H1 (cell line): ENCODE measurements around the gene YTHDF2. TPM values are rescaled to one million over a fixed set of nuclear protein-coding genes. Genes with fewer than 3 reads are reported as not detected.

ENCODE experiments used
- CTCF ChIA-PET: fragments of 300-600 bp; sonication (Branson Sonifier 250); formaldehyde crosslinking; loops from one replicate; lab custom pipeline; 2021; ENCODE audit not compliant: partially characterized antibody; lab: Charles Lee
- POLR2A ChIA-PET: fragments of 300-600 bp; sonication (Branson Sonifier 250); formaldehyde crosslinking; loops from one replicate; lab custom pipeline; 2021; ENCODE audit warnings: inconsistent platforms; ENCODE audit not compliant: partially characterized antibody; lab: Charles Lee
- DNase-seq, 2 experiments: peaks; one replicate each; pipeline versions ENCODE4 v3.0.0 to v3.0.0-alpha.2; 2010 to 2022; ENCODE audit warnings: low spot score in 2 of 2, low read depth in 1 of 2, mixed read lengths in 1 of 2
- FAIRE-seq: peaks from 2 replicates; lab custom pipeline; 2011; peaks lifted over from hg19 to GRCh38; lab: Jason Lieb, UNC
- H2AFZ ChIP-seq: 2 replicates; pipeline ENCODE4 v1.8.1; 2012; ENCODE audit warnings: low read length, inconsistent platforms
- H2AK5ac ChIP-seq: 2 replicates; pipeline ENCODE4 v1.6.1; 2013; ENCODE audit warnings: low read depth, low read length
- H2BK120ac ChIP-seq: replicated peaks from 2 replicates; pipeline ENCODE3; 2013; ENCODE audit warnings: low read depth, low read length, inconsistent platforms
- H2BK12ac ChIP-seq: 2 replicates; pipeline ENCODE4 v1.6.1; 2013; ENCODE audit warnings: low read depth, low read length
- H2BK15ac ChIP-seq: 2 replicates; pipeline ENCODE4 v1.6.1; 2013; ENCODE audit warnings: low read length
- H2BK20ac ChIP-seq: 2 replicates; pipeline ENCODE4 v1.6.1; 2013; ENCODE audit warnings: low read length
- H2BK5ac ChIP-seq: 2 replicates; pipeline ENCODE4 v1.6.1; 2013; ENCODE audit warnings: low read depth, low read length
- H3K14ac ChIP-seq: 2 replicates; pipeline ENCODE4 v1.6.1; 2013; ENCODE audit warnings: inconsistent platforms; ENCODE audit not compliant: insufficient read length
- H3K18ac ChIP-seq: 2 replicates; pipeline ENCODE4 v1.6.1; 2013; ENCODE audit warnings: low read length; ENCODE audit errors: extremely low read depth
- H3K23ac ChIP-seq: 2 replicates; pipeline ENCODE4 v1.6.1; 2013; ENCODE audit warnings: inconsistent platforms; ENCODE audit not compliant: insufficient read length
- H3K23me2 ChIP-seq: 2 replicates; pipeline ENCODE4 v1.6.1; 2013; ENCODE audit warnings: low read depth, low read length
- H3K27ac ChIP-seq: 2 replicates; pipeline ENCODE4 v1.6.1; 2011; ENCODE audit warnings: low read depth, low read length, inconsistent platforms
- H3K27me3 ChIP-seq, 4 experiments: replicated peaks in 1 of 4; 1 replicate in 1 of 4; 2 replicates in 3 of 4; pipeline versions ENCODE4 v1.6.1 to v1.8.1; 2011 to 2013; ENCODE audit warnings: low read length in 3 of 4, mild to moderate bottlenecking in 3 of 4, inconsistent platforms in 2 of 4, mixed read lengths in 2 of 4, moderate library complexity in 1 of 4; ENCODE audit not compliant: control insufficient read depth in 3 of 4, insufficient read depth in 3 of 4; ENCODE audit errors: extremely low read depth in 1 of 4
- H3K36me3 ChIP-seq, 4 experiments: 2 replicates each; pipeline versions ENCODE4 v1.6.1 to v1.8.1; 2011 to 2013; ENCODE audit warnings: mild to moderate bottlenecking in 4 of 4, low read length in 3 of 4, moderate library complexity in 2 of 4, control low read depth in 1 of 4, inconsistent platforms in 1 of 4; ENCODE audit not compliant: insufficient read depth in 4 of 4, control insufficient read depth in 2 of 4
- H3K4ac ChIP-seq: replicated peaks from 2 replicates; pipeline ENCODE3; 2013; ENCODE audit warnings: low read length, low read depth, mixed read lengths, inconsistent platforms; ENCODE audit not compliant: insufficient read length
- H3K4me1 ChIP-seq, 4 experiments: replicated peaks in 1 of 4; 1 replicate in 1 of 4; 2 replicates in 3 of 4; pipeline versions ENCODE4 v1.6.1 to v1.8.1; 2011 to 2013; ENCODE audit warnings: low read length in 3 of 4, inconsistent platforms in 2 of 4, mixed read lengths in 1 of 4; ENCODE audit not compliant: insufficient read depth in 4 of 4, control insufficient read depth in 3 of 4
- H3K4me2 ChIP-seq, 2 experiments: 2 replicates each; pipeline versions ENCODE4 v1.6.1 to v1.8.1; 2011 to 2013; ENCODE audit warnings: low read depth in 2 of 2, low read length in 2 of 2, control low read depth in 1 of 2, inconsistent platforms in 1 of 2, mild to moderate bottlenecking in 1 of 2; ENCODE audit not compliant: insufficient read depth in 1 of 2
- H3K4me3 ChIP-seq, 4 experiments: fragments of 200-600, 300-600 bp in 1 of 4; sonication (generic), shearing (Covaris generic), sonication (Bioruptor Twin) in 1 of 4; 2 replicates each; pipeline versions ENCODE4 v1.5.1 to v1.8.1; 2011 to 2016; ENCODE audit warnings: low read length in 4 of 4, low read depth in 3 of 4, control low read depth in 2 of 4, inconsistent platforms in 2 of 4, mild to moderate bottlenecking in 2 of 4, mixed read lengths in 1 of 4, moderate library complexity in 1 of 4; ENCODE audit not compliant: insufficient read depth in 2 of 4; ENCODE audit errors: extremely low read depth in 1 of 4
- H3K56ac ChIP-seq: replicated peaks from 2 replicates; pipeline ENCODE3; 2013; ENCODE audit warnings: low read depth, mild to moderate bottlenecking, mixed read lengths, low read length, inconsistent platforms; ENCODE audit not compliant: insufficient read length
- H3K79me1 ChIP-seq: 2 replicates; pipeline ENCODE4 v1.6.1; 2013; ENCODE audit warnings: low read depth, low read length, control low read depth
- H3K79me2 ChIP-seq, 2 experiments: 2 replicates each; pipeline versions ENCODE4 v1.6.1 to v1.8.1; 2012 to 2013; ENCODE audit warnings: low read length in 2 of 2, mild to moderate bottlenecking in 2 of 2, inconsistent platforms in 1 of 2; ENCODE audit not compliant: insufficient read depth in 2 of 2, control insufficient read depth in 1 of 2
- H3K9ac ChIP-seq, 4 experiments: replicated peaks in 1 of 4; 1 replicate in 1 of 4; 2 replicates in 3 of 4; pipeline versions ENCODE4 v1.6.1 to v1.8.1; 2011 to 2013; ENCODE audit warnings: low read depth in 3 of 4, low read length in 3 of 4, control low read depth in 2 of 4, mild to moderate bottlenecking in 2 of 4, moderate library complexity in 2 of 4, inconsistent platforms in 1 of 4; ENCODE audit errors: extremely low read depth in 1 of 4
- H3K9me3 ChIP-seq, 2 experiments: 2 replicates each; pipeline versions ENCODE4 v1.6.1 to v1.8.1; 2012 to 2013; ENCODE audit warnings: mild to moderate bottlenecking in 2 of 2, moderate library complexity in 2 of 2, control low read depth in 1 of 2, inconsistent platforms in 1 of 2, low read depth in 1 of 2, low read length in 1 of 2, mixed read lengths in 1 of 2; ENCODE audit not compliant: insufficient read depth in 2 of 2
- H4K20me1 ChIP-seq, 2 experiments: replicated peaks in 1 of 2; 2 replicates each; pipeline versions ENCODE3 to v1.8.1; 2011 to 2013; ENCODE audit warnings: inconsistent platforms in 2 of 2, low read length in 2 of 2, mild to moderate bottlenecking in 1 of 2; ENCODE audit not compliant: insufficient read depth in 2 of 2, control insufficient read depth in 1 of 2
- H4K5ac ChIP-seq: 2 replicates; pipeline ENCODE4 v1.6.1; 2013; ENCODE audit warnings: low read length, low read depth, mixed read lengths, inconsistent platforms; ENCODE audit not compliant: insufficient read length
- H4K8ac ChIP-seq: 2 replicates; pipeline ENCODE4 v1.8.0; 2013; ENCODE audit warnings: mild to moderate bottlenecking, moderate library complexity, low read length, inconsistent platforms; ENCODE audit not compliant: insufficient read depth; ENCODE audit errors: extremely low read depth
- H4K91ac ChIP-seq: replicated peaks from 2 replicates; pipeline ENCODE3; 2013; ENCODE audit warnings: low read length, mixed read lengths, inconsistent platforms; ENCODE audit not compliant: insufficient read length
- CBX5 ChIP-seq: fragments of 300-800, 300-1000 bp; sonication (generic); IDR thresholded peaks from 2 replicates; pipeline ENCODE4 v1.7.1; 2016; ENCODE audit warnings: antibody characterized with exemption, low read length, low read depth
- CREB1 ChIP-seq: IDR thresholded peaks from 2 replicates; pipeline ENCODE4 v1.6.1; 2012; ENCODE audit warnings: inconsistent platforms
- FOSL1 ChIP-seq: IDR thresholded peaks from 2 replicates; pipeline ENCODE4 v1.6.1; 2011; ENCODE audit warnings: mild to moderate bottlenecking, low read depth, low read length, moderate library complexity; ENCODE audit not compliant: insufficient read depth
- JUN ChIP-seq: IDR thresholded peaks from 2 replicates; pipeline ENCODE4 v1.6.1; 2011; ENCODE audit warnings: low read depth, mild to moderate bottlenecking, improper control_type of control experiment, low read length
- KDM1A ChIP-seq: fragments of 200-600, 300-600 bp; sonication (generic); IDR thresholded peaks from 2 replicates; pipeline ENCODE4 v1.7.1; 2016; ENCODE audit warnings: mild to moderate bottlenecking, low read length, borderline replicate concordance
- SAP30 ChIP-seq: fragments of 300-600 bp; sonication (generic); IDR thresholded peaks from 2 replicates; pipeline ENCODE4 v1.7.1; 2012; ENCODE audit warnings: low read length, moderate library complexity, mild to moderate bottlenecking, inconsistent platforms; ENCODE audit not compliant: insufficient read depth, insufficient replicate concordance
- SP1 ChIP-seq: IDR thresholded peaks from 2 replicates; pipeline ENCODE4 v1.6.1; 2011; ENCODE audit warnings: low read depth, low read length
- SP4 ChIP-seq: IDR thresholded peaks from 2 replicates; pipeline ENCODE4 v1.6.1; 2012; ENCODE audit warnings: low read length, inconsistent platforms
- WGBS, 2 experiments: shearing (Covaris generic) in 1 of 2; methylation state at CpG; one replicate each; pipeline versions ENCODE4 v1.1.6 to v1.1.7; 2013 to 2015; ENCODE audit warnings: low lambda C conversion rate in 2 of 2, mixed read lengths in 2 of 2, inconsistent platforms in 1 of 2, low coverage in 1 of 2, missing lambda C conversion rate in 1 of 2; ENCODE audit not compliant: insufficient replicate concordance in 2 of 2, insufficient coverage in 1 of 2, insufficient read length in 1 of 2; ENCODE audit errors: extremely low coverage in 1 of 2, missing lambda C conversion rate in 1 of 2; 5-methylcytosine and 5-hydroxymethylcytosine counted together
- polyA plus RNA-seq, 7 experiments: library from polyadenylated mRNA; depleted of rRNA in 3 of 7; stranded (reverse) in 5 of 7; unstranded in 2 of 7; fragments of >200 nt in 5 of 7; fragments of 200-250 nt in 2 of 7; gene quantifications; 1 replicate in 5 of 7; 2 replicates in 1 of 7; 4 replicates in 1 of 7; pipeline versions ENCODE4 v1.2.1 to v1.2.3, GENCODE V29; 2011 to 2013; ENCODE audit warnings: missing spikeins in 2 of 7, mixed read lengths in 2 of 7
- total RNA-seq: library from RNA; stranded (reverse); fragmentation: NEBNext Ultra II Directional; extraction: Animal tissue kit (Norgen Biotek cat#: 25700); gene quantifications from 2 replicates; pipeline ENCODE4 v1.2.1, GENCODE V29; 2021
- TF ChIP-seq, protein P1 (sequence below), 3 experiments: IDR thresholded peaks; 1 replicate in 2 of 3; 2 replicates in 1 of 3; pipeline versions ENCODE4 v1.5.1 to v1.6.1; 2011; ENCODE audit warnings: low read length in 3 of 3, mild to moderate bottlenecking in 3 of 3, inconsistent platforms in 2 of 3, low read depth in 1 of 3, moderate library complexity in 1 of 3; ENCODE audit not compliant: insufficient read depth in 1 of 3; ENCODE audit errors: control extremely low read depth in 1 of 3
- TF ChIP-seq, protein P2 (sequence below): IDR thresholded peaks from 2 replicates; pipeline ENCODE4 v1.6.1; 2012; ENCODE audit warnings: low read length, inconsistent platforms

Gene YTHDF2
- total and polyA plus RNA-seq, 2 of the 8 experiments (the other 6 are each of a cell fraction or from before 2014, with no cell fraction given): 128 to 164 TPM

DNA sequence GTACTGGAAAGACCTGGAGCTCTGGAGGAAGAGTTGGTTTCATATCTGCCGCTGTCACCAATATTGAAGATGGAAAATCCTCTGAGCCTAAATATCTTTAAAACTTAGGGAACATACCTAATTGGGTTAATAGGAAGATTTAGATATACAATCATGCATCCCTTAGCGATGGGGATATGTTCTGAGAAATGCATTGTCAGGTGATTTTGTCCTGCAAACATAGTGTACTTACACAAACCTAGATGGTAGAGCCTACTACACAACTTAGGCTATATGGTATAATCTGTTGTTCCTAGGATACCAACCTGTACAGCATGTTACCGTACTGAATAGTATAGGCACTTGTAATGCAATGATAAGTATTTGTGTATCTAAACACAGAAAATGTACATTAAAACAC is 22.5 kb downstream of the YTHDF2 start:
- no peak overlapping the region for H3K18ac ChIP-seq
- H3K9ac ChIP-seq: no peak overlapping the region
- no peak overlapping the region for H2BK20ac ChIP-seq
- H3K9me3 ChIP-seq: no peaks in the 10 kb centered on the region
- no peaks in the 10 kb centered on the region for H3K23me2 ChIP-seq
- no peak overlapping the region for H3K56ac ChIP-seq
- H4K20me1 ChIP-seq: peaks cover 26 to 37% of the 10 kb centered on the region in 2 experiments
- no peak overlapping the region for H4K8ac ChIP-seq
- H2BK15ac ChIP-seq: no peak overlapping the region
- no peaks in the 10 kb centered on the region for H3K27me3 ChIP-seq
- peaks cover 5% of the 10 kb centered on the region; the same call in 1 of the 2 replicates for H3K79me1 ChIP-seq
- no peak overlapping the region for H3K4ac ChIP-seq
- no peak overlapping the region for H4K91ac ChIP-seq
- H3K14ac ChIP-seq: no peak overlapping the region
- peaks cover 0 to 9% (median 1%) of the 10 kb centered on the region in 4 experiments; a peak in 2 of 7 replicates for H3K4me1 ChIP-seq
- CTCF ChIA-PET: interaction anchor here (2.1 to 3.2 kb wide), 2 partner anchors 23 to 118 kb away, joined by 6 to 13 read pairs; partner anchors contain the start of gene YTHDF2
- H2BK120ac ChIP-seq: no peak overlapping the region
- no peak overlapping the region for H2BK12ac ChIP-seq
- H2BK5ac ChIP-seq: no peak overlapping the region
- no peak overlapping the region for H3K23ac ChIP-seq
- no peak overlapping the region for H2AK5ac ChIP-seq
- no peak overlapping the region for H2AFZ ChIP-seq
- no peak overlapping the region for H3K27ac ChIP-seq
- H3K79me2 ChIP-seq: peaks cover 38 to 99% of the 10 kb centered on the region in 2 experiments
- no peak overlapping the region for H3K4me2 ChIP-seq
- DNase-seq (no peak), FAIRE-seq (no peak)
- H4K5ac ChIP-seq: no peak overlapping the region
- POLR2A ChIA-PET: interaction anchor here (0.6 to 18.9 kb wide), 6 partner anchors 7 to 76 kb away, joined by 3 to 369 read pairs (median 24); partner anchors contain the start of gene YTHDF2
- peaks cover 0 to 42% (median under 1%) of the 10 kb centered on the region in 4 experiments; a peak in 4 of 8 replicates for H3K36me3 ChIP-seq
- 94% methylated on average over 3 of the region's 3 CpGs; no CpG with 5 or more reads in 1 of the 2 experiments for WGBS, 2 experiments
- H3K4me3 ChIP-seq: no peak overlapping the region
- TF ChIP-seq SP1 (no peak), SP4 (no peak), CBX5 (no peak), JUN (no peak), KDM1A (no peak), SAP30 (no peak), CREB1 (no peak), FOSL1 (no peak)
- TF ChIP-seq, protein P1, sequence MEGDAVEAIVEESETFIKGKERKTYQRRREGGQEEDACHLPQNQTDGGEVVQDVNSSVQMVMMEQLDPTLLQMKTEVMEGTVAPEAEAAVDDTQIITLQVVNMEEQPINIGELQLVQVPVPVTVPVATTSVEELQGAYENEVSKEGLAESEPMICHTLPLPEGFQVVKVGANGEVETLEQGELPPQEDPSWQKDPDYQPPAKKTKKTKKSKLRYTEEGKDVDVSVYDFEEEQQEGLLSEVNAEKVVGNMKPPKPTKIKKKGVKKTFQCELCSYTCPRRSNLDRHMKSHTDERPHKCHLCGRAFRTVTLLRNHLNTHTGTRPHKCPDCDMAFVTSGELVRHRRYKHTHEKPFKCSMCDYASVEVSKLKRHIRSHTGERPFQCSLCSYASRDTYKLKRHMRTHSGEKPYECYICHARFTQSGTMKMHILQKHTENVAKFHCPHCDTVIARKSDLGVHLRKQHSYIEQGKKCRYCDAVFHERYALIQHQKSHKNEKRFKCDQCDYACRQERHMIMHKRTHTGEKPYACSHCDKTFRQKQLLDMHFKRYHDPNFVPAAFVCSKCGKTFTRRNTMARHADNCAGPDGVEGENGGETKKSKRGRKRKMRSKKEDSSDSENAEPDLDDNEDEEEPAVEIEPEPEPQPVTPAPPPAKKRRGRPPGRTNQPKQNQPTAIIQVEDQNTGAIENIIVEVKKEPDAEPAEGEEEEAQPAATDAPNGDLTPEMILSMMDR (IDR thresholded peaks at IDR 0.05; ENCODE audit: control extremely low read depth in 1 of 3, insufficient read depth in 1 of 3, low read depth in 1 of 3, low read length in 3 of 3): no peak
- TF ChIP-seq, protein P2, sequence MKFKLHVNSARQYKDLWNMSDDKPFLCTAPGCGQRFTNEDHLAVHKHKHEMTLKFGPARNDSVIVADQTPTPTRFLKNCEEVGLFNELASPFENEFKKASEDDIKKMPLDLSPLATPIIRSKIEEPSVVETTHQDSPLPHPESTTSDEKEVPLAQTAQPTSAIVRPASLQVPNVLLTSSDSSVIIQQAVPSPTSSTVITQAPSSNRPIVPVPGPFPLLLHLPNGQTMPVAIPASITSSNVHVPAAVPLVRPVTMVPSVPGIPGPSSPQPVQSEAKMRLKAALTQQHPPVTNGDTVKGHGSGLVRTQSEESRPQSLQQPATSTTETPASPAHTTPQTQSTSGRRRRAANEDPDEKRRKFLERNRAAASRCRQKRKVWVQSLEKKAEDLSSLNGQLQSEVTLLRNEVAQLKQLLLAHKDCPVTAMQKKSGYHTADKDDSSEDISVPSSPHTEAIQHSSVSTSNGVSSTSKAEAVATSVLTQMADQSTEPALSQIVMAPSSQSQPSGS: no peak
